ENCODE measurements around the gene HOXA4. TPM values are rescaled to one million over a fixed set of nuclear protein-coding genes. Genes with fewer than 3 reads are reported as not detected.

HOXA4 gene
- total and polyA plus RNA-seq, 2 donors (not counting 1 experiment from before 2014, with no cell fraction given) = 0.33 to 3.6 TPM

- Histone ChIP-seq H3K27ac (ENCODE audit: insufficient read depth, low read length) (peak within 1 kb of the TSS; percentile 98), H3K4me3 (replicated peaks in 1 of 4; ENCODE audit: control extremely low read depth in 1 of 4, insufficient read depth in 1 of 4, low read depth in 3 of 4, low read length in 4 of 4) (peak within 1 kb of the TSS; percentile 34 to 61 (median 48)), H3K9me3 (ENCODE audit: control insufficient read depth, insufficient read depth, low read depth, low read length) (no peaks in the 10 kb centered on the region), H2AFZ (ENCODE audit: low read length) (peak within 1 kb of the TSS; percentile 58), H3K79me2 (ENCODE audit: control insufficient read depth, insufficient read depth, low read length) (peaks cover 86% of the 10 kb centered on the region), H4K20me1 (ENCODE audit: control insufficient read depth, extremely low read depth, insufficient read depth, low read length) (no peaks in the 10 kb centered on the region), H3K4me2 (ENCODE audit: extremely low read depth, insufficient read depth, low read length) (peak within 1 kb of the TSS; percentile 99), H3K9ac (ENCODE audit: insufficient read depth, low read length) (peak within 1 kb of the TSS; percentile 72), H3K4me1 (ENCODE audit: control insufficient read depth, extremely low read depth, insufficient read depth, low read length) (peaks cover 22% of the 10 kb centered on the region), H3K36me3 (ENCODE audit: control insufficient read depth, insufficient read depth, low read length) (no peaks in the 10 kb centered on the region), H3K27me3 (ENCODE audit: control insufficient read depth, insufficient read depth, low read length) (no peaks in the 10 kb centered on the region)
- DNase-seq (ENCODE audit: low read depth in 2 of 2) = peak in 1 of 2 donors; percentile 66
- TF ChIP-seq EZH2 (IDR thresholded peaks at IDR 0.05; ENCODE audit: low read length, missing control alignments) (no peak), CTCF (conservative IDR thresholded peaks at IDR 0.05 in 1 of 2, IDR thresholded peaks at IDR 0.05 in 1 of 2; ENCODE audit: low read depth in 1 of 2, low read length in 2 of 2) (no peak)
Measured at GRCh38 chr7:27147199-27148030, 16.9 kb upstream of the HOXA4 start, which contains the start of gene HOXA6. Gene HOXA6, minus strand, starts transcription at chr7:27147774. Its CDS starts 25 bp downstream, at chr7:27147749.

- Histone ChIP-seq H3K9ac (ENCODE audit: insufficient read depth, low read length) (no peak overlapping the region), H3K4me1 (ENCODE audit: control insufficient read depth, extremely low read depth, insufficient read depth, low read length) (peaks cover 22% of the 10 kb centered on the region), H2AFZ (ENCODE audit: low read length) (no peak overlapping the region), H3K9me3 (ENCODE audit: control insufficient read depth, insufficient read depth, low read depth, low read length) (no peaks in the 10 kb centered on the region), H4K20me1 (ENCODE audit: control insufficient read depth, extremely low read depth, insufficient read depth, low read length) (no peaks in the 10 kb centered on the region), H3K27me3 (ENCODE audit: control insufficient read depth, insufficient read depth, low read length) (no peaks in the 10 kb centered on the region), H3K27ac (ENCODE audit: insufficient read depth, low read length) (peak overlapping the region; percentile 98), H3K36me3 (ENCODE audit: control insufficient read depth, insufficient read depth, low read length) (peaks cover 2% of the 10 kb centered on the region), H3K79me2 (ENCODE audit: control insufficient read depth, insufficient read depth, low read length) (peaks cover 90% of the 10 kb centered on the region), H3K4me2 (ENCODE audit: extremely low read depth, insufficient read depth, low read length) (peak overlapping the region; percentile 99), H3K4me3 (replicated peaks in 1 of 4; ENCODE audit: control extremely low read depth in 1 of 4, insufficient read depth in 1 of 4, low read depth in 3 of 4, low read length in 4 of 4) (peak overlapping the region; percentile 30 to 61 (median 43))
- TF ChIP-seq EZH2 (IDR thresholded peaks at IDR 0.05; ENCODE audit: low read length, missing control alignments) = no peak
- no peak for TF ChIP-seq CTCF (conservative IDR thresholded peaks at IDR 0.05 in 1 of 2, IDR thresholded peaks at IDR 0.05 in 1 of 2; ENCODE audit: low read depth in 1 of 2, low read length in 2 of 2)
- DNase-seq (ENCODE audit: low read depth in 2 of 2) = no peak
Measured at GRCh38 chr7:27146491-27147198, 16.1 kb upstream of the HOXA4 start.

GRCh38 chr7:27145914-27146412 is 15.4 kb upstream of the HOXA4 start:
- peak overlapping the region; percentile 99 for H3K4me2 ChIP-seq (ENCODE audit: extremely low read depth, insufficient read depth, low read length)
- peak overlapping the region; percentile 98 for H3K27ac ChIP-seq (ENCODE audit: insufficient read depth, low read length)
- peaks cover 22% of the 10 kb centered on the region for H3K4me1 ChIP-seq (ENCODE audit: control insufficient read depth, extremely low read depth, insufficient read depth, low read length)
- no peaks in the 10 kb centered on the region for H3K27me3 ChIP-seq (ENCODE audit: control insufficient read depth, insufficient read depth, low read length)
- no peak overlapping the region for H2AFZ ChIP-seq (ENCODE audit: low read length)
- H4K20me1 ChIP-seq (ENCODE audit: control insufficient read depth, extremely low read depth, insufficient read depth, low read length) = no peaks in the 10 kb centered on the region
- peak overlapping the region; percentile 41 to 61 (median 52) for H3K4me3 ChIP-seq (replicated peaks in 1 of 4; ENCODE audit: control extremely low read depth in 1 of 4, insufficient read depth in 1 of 4, low read depth in 3 of 4, low read length in 4 of 4)
- no peaks in the 10 kb centered on the region for H3K9me3 ChIP-seq (ENCODE audit: control insufficient read depth, insufficient read depth, low read depth, low read length)
- TF ChIP-seq EZH2 (IDR thresholded peaks at IDR 0.05; ENCODE audit: low read length, missing control alignments) (no peak), CTCF (conservative IDR thresholded peaks at IDR 0.05 in 1 of 2, IDR thresholded peaks at IDR 0.05 in 1 of 2; ENCODE audit: low read depth in 1 of 2, low read length in 2 of 2) (no peak)
- H3K9ac ChIP-seq (ENCODE audit: insufficient read depth, low read length) = peak overlapping the region; percentile 70
- no peak for DNase-seq (ENCODE audit: low read depth in 2 of 2)
- H3K79me2 ChIP-seq (ENCODE audit: control insufficient read depth, insufficient read depth, low read length) = peaks cover 90% of the 10 kb centered on the region
- H3K36me3 ChIP-seq (ENCODE audit: control insufficient read depth, insufficient read depth, low read length) = peaks cover 2% of the 10 kb centered on the region

Measured in fibroblast of lung (primary cell).